Stimulated activated naive B cell treated with anti-CD40 and anti-IgM and Interleukin-4, amounts not matched to agents 10 μg/mL and 1 μg/mL and 100 μg/mL, for 72 hours (primary cell): ENCODE results near the gene PRKAR2B.
"Not testable (repeated sequence)": the region's sequence is repeated elsewhere in the genome, so short reads cannot be mapped to it uniquely, and the experiment has no call there.

ENCODE experiments used
- ATAC-seq, 2 donors: fragments of 150-1000 bp; cut with Tn5 transposase; replicated peaks; 2 replicates each; pipeline ENCODE4 v1.10.0; 2021; ENCODE audit warnings: moderate library complexity in 1 of 2
- DNase-seq: peaks from one replicate; pipeline ENCODE4 v3.0.0; 2021
- H3K27ac Mint-ChIP-seq: one replicate; pipeline ENCODE4 v1.8.0; 2022; ENCODE audit warnings: mild to moderate bottlenecking, mixed read lengths
- H3K27me3 Mint-ChIP-seq, 2 donors: one replicate each; pipeline ENCODE4 v1.8.0; 2022; ENCODE audit warnings: mixed read lengths in 2 of 2
- H3K36me3 Mint-ChIP-seq, 2 donors: one replicate each; pipeline ENCODE4 v1.8.0; 2022; ENCODE audit warnings: mixed read lengths in 2 of 2, mild to moderate bottlenecking in 1 of 2
- H3K4me1 Mint-ChIP-seq, 2 donors: one replicate each; pipeline ENCODE4 v1.8.0; 2022; ENCODE audit warnings: mixed read lengths in 2 of 2, mild to moderate bottlenecking in 1 of 2
- H3K4me3 Mint-ChIP-seq, 2 donors: one replicate each; pipeline ENCODE4 v1.8.0; 2022; ENCODE audit warnings: mild to moderate bottlenecking in 2 of 2, mixed read lengths in 2 of 2, moderate library complexity in 1 of 2
- H3K9me3 Mint-ChIP-seq, 2 donors: one replicate each; pipeline ENCODE4 v1.8.0; 2022; ENCODE audit warnings: mixed read lengths in 2 of 2, mild to moderate bottlenecking in 1 of 2

The PRKAR2B gene

DNA sequence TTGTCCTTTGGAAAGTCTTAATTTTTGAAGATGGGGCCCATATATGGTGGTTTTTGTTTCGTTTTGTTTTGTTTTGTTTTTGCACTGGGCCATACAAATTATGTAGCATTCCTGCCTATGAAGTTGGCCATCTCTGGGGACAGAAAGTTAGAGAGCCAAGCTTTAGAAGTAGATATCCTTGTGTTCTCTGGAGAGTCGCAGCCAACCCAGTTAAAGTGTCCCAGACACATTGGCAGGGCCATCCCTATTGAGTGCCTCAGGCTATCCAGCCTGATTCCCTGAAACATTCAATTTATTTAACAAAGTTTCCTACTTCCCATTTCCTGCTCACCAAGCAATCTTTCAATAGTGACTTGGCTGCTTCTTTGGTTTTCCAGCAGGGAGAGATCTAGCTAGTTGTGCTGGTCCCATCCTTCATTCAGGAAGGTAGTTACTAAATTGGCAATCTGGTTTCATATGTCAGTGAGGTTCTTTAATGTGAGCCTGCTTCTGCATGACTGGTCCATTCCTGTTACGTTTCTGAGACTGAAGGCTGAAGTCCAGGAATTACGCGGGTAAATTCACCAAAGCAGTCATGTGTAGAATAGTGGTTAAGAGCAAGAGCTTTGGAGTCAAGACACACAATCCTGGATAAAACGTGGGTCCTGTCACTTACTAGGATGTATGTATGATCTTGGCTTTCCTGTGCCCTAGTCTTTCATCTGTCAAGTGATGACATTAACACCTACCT is 75.0 kb downstream of the PRKAR2B start:
- ATAC-seq = no peak
- H3K4me3 Mint-ChIP-seq = no peak overlapping the region
- peaks cover 0 to 4% of the 10 kb centered on the region in 2 donors for H3K27me3 Mint-ChIP-seq
- no peak overlapping the region for H3K27ac Mint-ChIP-seq
- peaks cover 4 to 12% of the 10 kb centered on the region in 2 donors for H3K4me1 Mint-ChIP-seq
- no peaks in the 10 kb centered on the region for H3K9me3 Mint-ChIP-seq
- H3K36me3 Mint-ChIP-seq = no peaks in the 10 kb centered on the region
- no peak for DNase-seq

GRCh38 chr7:107122486-107122911 is 78.0 kb downstream of the PRKAR2B start:
- H3K4me1 Mint-ChIP-seq = peaks cover 15 to 33% of the 10 kb centered on the region in 2 donors
- DNase-seq = no peak
- no peak overlapping the region for H3K27ac Mint-ChIP-seq
- no peaks in the 10 kb centered on the region for H3K9me3 Mint-ChIP-seq
- peaks cover 0 to 4% of the 10 kb centered on the region in 2 donors for H3K27me3 Mint-ChIP-seq
- H3K4me3 Mint-ChIP-seq = no peak overlapping the region
- H3K36me3 Mint-ChIP-seq = no peaks in the 10 kb centered on the region
- no peak for ATAC-seq

- Mint-ChIP-seq H3K36me3 (no peaks in the 10 kb centered on the region), H3K9me3 (no peaks in the 10 kb centered on the region), H3K4me1 (peaks cover 14 to 31% of the 10 kb centered on the region in 2 donors), H3K27ac (no peak overlapping the region), H3K4me3 (no peak overlapping the region), H3K27me3 (peaks cover 0 to 2% of the 10 kb centered on the region in 2 donors)
- DNase-seq (no peak), ATAC-seq (no peak)
Observed at GRCh38 chr7:107123392-107123791, 78.9 kb downstream of the PRKAR2B start.

DNA sequence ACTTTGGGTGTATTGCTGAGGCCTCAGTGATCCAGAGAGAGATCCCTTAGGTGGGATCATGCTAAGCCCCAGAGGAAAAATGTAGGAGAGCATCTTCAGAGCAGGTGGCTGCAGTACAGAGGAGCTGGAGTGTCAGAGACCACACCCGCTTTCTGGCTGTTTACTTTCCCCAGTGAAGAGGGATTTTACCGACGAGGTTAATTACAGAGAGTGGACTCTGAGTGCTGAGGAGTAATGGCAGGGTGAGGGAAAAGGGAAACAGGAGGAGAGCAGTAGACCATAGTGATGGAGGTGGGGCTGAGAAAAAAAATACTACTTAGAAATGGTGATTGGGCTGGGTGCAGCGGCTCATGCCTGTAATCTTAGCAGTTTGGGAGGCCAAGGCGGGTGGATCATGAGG is 81.0 kb downstream of the PRKAR2B start:
- ATAC-seq = no peak
- H3K9me3 Mint-ChIP-seq = no peaks in the 10 kb centered on the region
- DNase-seq = no peak
- no peaks in the 10 kb centered on the region for H3K27me3 Mint-ChIP-seq
- H3K4me1 Mint-ChIP-seq = peaks cover 11 to 21% of the 10 kb centered on the region in 2 donors
- H3K4me3 Mint-ChIP-seq = peak overlapping the region; percentile 81 to 89
- H3K36me3 Mint-ChIP-seq = no peaks in the 10 kb centered on the region
- H3K27ac Mint-ChIP-seq = peak overlapping the region; percentile 88

- ATAC-seq (no peak), DNase-seq (no peak)
- Mint-ChIP-seq H3K4me1 (peaks cover 11 to 21% of the 10 kb centered on the region in 2 donors), H3K9me3 (no peaks in the 10 kb centered on the region), H3K36me3 (no peaks in the 10 kb centered on the region), H3K4me3 (no peak overlapping the region), H3K27ac (no peak overlapping the region), H3K27me3 (no peaks in the 10 kb centered on the region)
Observed at GRCh38 chr7:107128217-107128616, 83.7 kb downstream of the PRKAR2B start.

GRCh38 chr7:107128748-107129147 is 84.2 kb downstream of the PRKAR2B start:
- peaks cover 11 to 21% of the 10 kb centered on the region in 2 donors for H3K4me1 Mint-ChIP-seq
- DNase-seq = no peak
- no peak overlapping the region for H3K27ac Mint-ChIP-seq
- no peaks in the 10 kb centered on the region for H3K36me3 Mint-ChIP-seq
- no peaks in the 10 kb centered on the region for H3K9me3 Mint-ChIP-seq
- H3K4me3 Mint-ChIP-seq = no peak overlapping the region
- ATAC-seq = no peak
- H3K27me3 Mint-ChIP-seq = no peaks in the 10 kb centered on the region

- Mint-ChIP-seq H3K4me1 (peaks cover 7 to 14% of the 10 kb centered on the region in 2 donors), H3K27ac (no peak overlapping the region), H3K36me3 (no peaks in the 10 kb centered on the region), H3K9me3 (no peaks in the 10 kb centered on the region), H3K27me3 (no peaks in the 10 kb centered on the region), H3K4me3 (no peak overlapping the region)
- no peak for ATAC-seq
- DNase-seq = no peak
Observed at GRCh38 chr7:107130487-107131220, 86.1 kb downstream of the PRKAR2B start.

DNA sequence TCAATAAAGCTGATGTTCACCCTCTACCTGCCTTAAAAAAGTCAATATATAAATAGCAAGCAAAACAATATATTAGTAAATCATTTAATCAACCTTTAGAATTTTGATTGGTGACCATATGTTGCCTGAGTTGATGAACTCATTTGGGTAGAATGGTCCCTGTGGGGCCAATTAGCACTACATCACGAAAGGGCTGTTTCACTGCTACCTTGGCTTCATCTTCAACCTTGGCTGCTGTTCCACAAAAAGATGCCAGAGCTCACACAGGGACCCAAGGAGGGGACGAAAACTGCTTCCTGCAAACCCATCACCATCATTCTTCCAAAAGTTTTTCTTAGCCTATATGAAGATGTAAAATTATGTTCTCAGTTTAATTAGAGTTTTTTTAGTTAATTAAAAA is 88.9 kb downstream of the PRKAR2B start:
- H3K36me3 Mint-ChIP-seq = no peaks in the 10 kb centered on the region
- no peaks in the 10 kb centered on the region for H3K9me3 Mint-ChIP-seq
- DNase-seq (no peak), ATAC-seq (no peak)
- no peak overlapping the region for H3K27ac Mint-ChIP-seq
- H3K27me3 Mint-ChIP-seq = no peaks in the 10 kb centered on the region
- H3K4me1 Mint-ChIP-seq = no peaks in the 10 kb centered on the region
- H3K4me3 Mint-ChIP-seq = no peak overlapping the region

GRCh38 chr7:107138696-107139420 is 94.4 kb downstream of the PRKAR2B start:
- no peak overlapping the region for H3K4me3 Mint-ChIP-seq
- H3K9me3 Mint-ChIP-seq = no peaks in the 10 kb centered on the region
- H3K36me3 Mint-ChIP-seq = no peaks in the 10 kb centered on the region
- H3K27me3 Mint-ChIP-seq = peaks cover 0 to 6% of the 10 kb centered on the region in 2 donors
- no peaks in the 10 kb centered on the region for H3K4me1 Mint-ChIP-seq
- H3K27ac Mint-ChIP-seq = no peak overlapping the region
- no peak for ATAC-seq
- no peak for DNase-seq

- not testable (repeated sequence) for H3K36me3 Mint-ChIP-seq, DNase-seq, H3K4me3 Mint-ChIP-seq, H3K27ac Mint-ChIP-seq, H3K9me3 Mint-ChIP-seq, H3K4me1 Mint-ChIP-seq, ATAC-seq, H3K27me3 Mint-ChIP-seq
Observed at GRCh38 chr7:107143875-107144274, 99.4 kb downstream of the PRKAR2B start.

GRCh38 chr7:107145067-107145838 is 100.7 kb downstream of the PRKAR2B start:
- H3K27ac Mint-ChIP-seq = no peak overlapping the region
- H3K27me3 Mint-ChIP-seq = no peaks in the 10 kb centered on the region
- no peaks in the 10 kb centered on the region for H3K4me1 Mint-ChIP-seq
- no peak for ATAC-seq
- DNase-seq = no peak
- no peaks in the 10 kb centered on the region for H3K36me3 Mint-ChIP-seq
- no peaks in the 10 kb centered on the region for H3K9me3 Mint-ChIP-seq
- H3K4me3 Mint-ChIP-seq = no peak overlapping the region

GRCh38 chr7:107147464-107148393 is 103.2 kb downstream of the PRKAR2B start:
- Mint-ChIP-seq H3K9me3 (no peaks in the 10 kb centered on the region), H3K4me1 (no peaks in the 10 kb centered on the region), H3K27ac (no peak overlapping the region), H3K27me3 (no peaks in the 10 kb centered on the region), H3K4me3 (no peak overlapping the region), H3K36me3 (no peaks in the 10 kb centered on the region)
- no peak for DNase-seq
- peak; percentile 75 to 78 for ATAC-seq

GRCh38 chr7:107148721-107149120 is 104.2 kb downstream of the PRKAR2B start:
- Mint-ChIP-seq H3K27me3 (no peaks in the 10 kb centered on the region), H3K36me3 (no peaks in the 10 kb centered on the region), H3K4me1 (no peaks in the 10 kb centered on the region), H3K9me3 (no peaks in the 10 kb centered on the region), H3K27ac (no peak overlapping the region), H3K4me3 (no peak overlapping the region)
- DNase-seq (no peak), ATAC-seq (no peak)
